HL-60 (cell line): Measurements from ENCODE around the gene PRR7.
A peak's percentile ranks its signal among the peaks of the same experiment; 100 is the strongest.

ENCODE experiments used
- DNase-seq, 2 experiments: peaks; one replicate each; pipeline ENCODE4 v3.0.0-alpha.2; 2010 to 2020; ENCODE audit warnings: low read depth in 1 of 2, low spot score in 1 of 2
- H3K27ac ChIP-seq: fragments of 250-450 bp; sonication (Bioruptor Pico); replicated peaks from 2 replicates; pipeline ENCODE4 v1.5.1; 2020; ENCODE audit warnings: mild to moderate bottlenecking, moderate library complexity
- H3K27me3 ChIP-seq: fragments of 250-450 bp; sonication (Bioruptor Pico); 2 replicates; pipeline ENCODE4 v1.5.1; 2021; ENCODE audit warnings: mild to moderate bottlenecking, moderate library complexity; ENCODE audit not compliant: insufficient read depth, poor library complexity, severe bottlenecking
- H3K4me3 ChIP-seq: replicated peaks from 2 replicates; pipeline ENCODE4 v1.5.1; 2011; ENCODE audit warnings: mild to moderate bottlenecking, control low read depth, low read length; ENCODE audit not compliant: insufficient read depth
- GABPA ChIP-seq: IDR thresholded peaks from 2 replicates; pipeline ENCODE4 v1.6.1; 2012; ENCODE audit warnings: low read depth
- POLR2AphosphoS5 ChIP-seq: IDR thresholded peaks from 2 replicates; pipeline ENCODE4 v1.6.1; 2012; ENCODE audit warnings: low read depth
- SPI1 ChIP-seq: IDR thresholded peaks from 2 replicates; pipeline ENCODE4 v1.6.1; 2012; ENCODE audit warnings: low read depth, mild to moderate bottlenecking, borderline replicate concordance
- long read RNA-seq: library from polyadenylated mRNA; unstranded; transcript quantifications from one replicate; pipeline ENCODE4 v2.0.0, GENCODE V29; 2020
- TF ChIP-seq, protein P1 (sequence below): IDR thresholded peaks from one replicate; pipeline ENCODE4 v1.5.1; 2011; ENCODE audit warnings: low read length, control low read depth, inconsistent platforms; ENCODE audit not compliant: insufficient read depth
- TF ChIP-seq, protein P2 (sequence below): IDR thresholded peaks from 2 replicates; pipeline ENCODE4 v1.6.1; 2012; ENCODE audit warnings: low read depth; ENCODE audit not compliant: insufficient replicate concordance

PRR7 gene, protein sequence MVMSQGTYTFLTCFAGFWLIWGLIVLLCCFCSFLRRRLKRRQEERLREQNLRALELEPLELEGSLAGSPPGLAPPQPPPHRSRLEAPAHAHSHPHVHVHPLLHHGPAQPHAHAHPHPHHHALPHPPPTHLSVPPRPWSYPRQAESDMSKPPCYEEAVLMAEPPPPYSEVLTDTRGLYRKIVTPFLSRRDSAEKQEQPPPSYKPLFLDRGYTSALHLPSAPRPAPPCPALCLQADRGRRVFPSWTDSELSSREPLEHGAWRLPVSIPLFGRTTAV
- long read RNA-seq, partial matches to known transcripts, result 7 of 7 reads
- long read RNA-seq, other reads (novel, unspliced or antisense), result 0 of 7 reads

- TF ChIP-seq, protein P1, sequence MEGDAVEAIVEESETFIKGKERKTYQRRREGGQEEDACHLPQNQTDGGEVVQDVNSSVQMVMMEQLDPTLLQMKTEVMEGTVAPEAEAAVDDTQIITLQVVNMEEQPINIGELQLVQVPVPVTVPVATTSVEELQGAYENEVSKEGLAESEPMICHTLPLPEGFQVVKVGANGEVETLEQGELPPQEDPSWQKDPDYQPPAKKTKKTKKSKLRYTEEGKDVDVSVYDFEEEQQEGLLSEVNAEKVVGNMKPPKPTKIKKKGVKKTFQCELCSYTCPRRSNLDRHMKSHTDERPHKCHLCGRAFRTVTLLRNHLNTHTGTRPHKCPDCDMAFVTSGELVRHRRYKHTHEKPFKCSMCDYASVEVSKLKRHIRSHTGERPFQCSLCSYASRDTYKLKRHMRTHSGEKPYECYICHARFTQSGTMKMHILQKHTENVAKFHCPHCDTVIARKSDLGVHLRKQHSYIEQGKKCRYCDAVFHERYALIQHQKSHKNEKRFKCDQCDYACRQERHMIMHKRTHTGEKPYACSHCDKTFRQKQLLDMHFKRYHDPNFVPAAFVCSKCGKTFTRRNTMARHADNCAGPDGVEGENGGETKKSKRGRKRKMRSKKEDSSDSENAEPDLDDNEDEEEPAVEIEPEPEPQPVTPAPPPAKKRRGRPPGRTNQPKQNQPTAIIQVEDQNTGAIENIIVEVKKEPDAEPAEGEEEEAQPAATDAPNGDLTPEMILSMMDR, result no peak
- TF ChIP-seq GABPA (no peak), POLR2AphosphoS5 (peak; percentile 99)
- DNase-seq, result peak; percentile 63 to 74
- Histone ChIP-seq H3K4me3 (peak within 1 kb of the TSS; percentile 41), H3K27ac (peak within 1 kb of the TSS; percentile 61), H3K27me3 (no peaks in the 10 kb centered on the region)
These were observed at the start of gene PRR7 for GRCh38 chr5:177446200-177447065. Gene PRR7 (plus strand): TSS chr5:177446814. CDS start chr5:177455068, 8,254 bp downstream.

GRCh38 chr5:177397875-177398390 lies 48.7 kb upstream of the PRR7 start:
- TF ChIP-seq POLR2AphosphoS5, result no peak
- TF ChIP-seq, protein P2, sequence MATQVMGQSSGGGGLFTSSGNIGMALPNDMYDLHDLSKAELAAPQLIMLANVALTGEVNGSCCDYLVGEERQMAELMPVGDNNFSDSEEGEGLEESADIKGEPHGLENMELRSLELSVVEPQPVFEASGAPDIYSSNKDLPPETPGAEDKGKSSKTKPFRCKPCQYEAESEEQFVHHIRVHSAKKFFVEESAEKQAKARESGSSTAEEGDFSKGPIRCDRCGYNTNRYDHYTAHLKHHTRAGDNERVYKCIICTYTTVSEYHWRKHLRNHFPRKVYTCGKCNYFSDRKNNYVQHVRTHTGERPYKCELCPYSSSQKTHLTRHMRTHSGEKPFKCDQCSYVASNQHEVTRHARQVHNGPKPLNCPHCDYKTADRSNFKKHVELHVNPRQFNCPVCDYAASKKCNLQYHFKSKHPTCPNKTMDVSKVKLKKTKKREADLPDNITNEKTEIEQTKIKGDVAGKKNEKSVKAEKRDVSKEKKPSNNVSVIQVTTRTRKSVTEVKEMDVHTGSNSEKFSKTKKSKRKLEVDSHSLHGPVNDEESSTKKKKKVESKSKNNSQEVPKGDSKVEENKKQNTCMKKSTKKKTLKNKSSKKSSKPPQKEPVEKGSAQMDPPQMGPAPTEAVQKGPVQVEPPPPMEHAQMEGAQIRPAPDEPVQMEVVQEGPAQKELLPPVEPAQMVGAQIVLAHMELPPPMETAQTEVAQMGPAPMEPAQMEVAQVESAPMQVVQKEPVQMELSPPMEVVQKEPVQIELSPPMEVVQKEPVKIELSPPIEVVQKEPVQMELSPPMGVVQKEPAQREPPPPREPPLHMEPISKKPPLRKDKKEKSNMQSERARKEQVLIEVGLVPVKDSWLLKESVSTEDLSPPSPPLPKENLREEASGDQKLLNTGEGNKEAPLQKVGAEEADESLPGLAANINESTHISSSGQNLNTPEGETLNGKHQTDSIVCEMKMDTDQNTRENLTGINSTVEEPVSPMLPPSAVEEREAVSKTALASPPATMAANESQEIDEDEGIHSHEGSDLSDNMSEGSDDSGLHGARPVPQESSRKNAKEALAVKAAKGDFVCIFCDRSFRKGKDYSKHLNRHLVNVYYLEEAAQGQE, result no peak
- no peak for TF ChIP-seq GABPA
- TF ChIP-seq, protein P1, result no peak
- TF ChIP-seq SPI1, result no peak
- H3K27ac ChIP-seq, result no peak overlapping the region
- H3K4me3 ChIP-seq, result no peak overlapping the region
- no peak for DNase-seq
- no peaks in the 10 kb centered on the region for H3K27me3 ChIP-seq

DNA sequence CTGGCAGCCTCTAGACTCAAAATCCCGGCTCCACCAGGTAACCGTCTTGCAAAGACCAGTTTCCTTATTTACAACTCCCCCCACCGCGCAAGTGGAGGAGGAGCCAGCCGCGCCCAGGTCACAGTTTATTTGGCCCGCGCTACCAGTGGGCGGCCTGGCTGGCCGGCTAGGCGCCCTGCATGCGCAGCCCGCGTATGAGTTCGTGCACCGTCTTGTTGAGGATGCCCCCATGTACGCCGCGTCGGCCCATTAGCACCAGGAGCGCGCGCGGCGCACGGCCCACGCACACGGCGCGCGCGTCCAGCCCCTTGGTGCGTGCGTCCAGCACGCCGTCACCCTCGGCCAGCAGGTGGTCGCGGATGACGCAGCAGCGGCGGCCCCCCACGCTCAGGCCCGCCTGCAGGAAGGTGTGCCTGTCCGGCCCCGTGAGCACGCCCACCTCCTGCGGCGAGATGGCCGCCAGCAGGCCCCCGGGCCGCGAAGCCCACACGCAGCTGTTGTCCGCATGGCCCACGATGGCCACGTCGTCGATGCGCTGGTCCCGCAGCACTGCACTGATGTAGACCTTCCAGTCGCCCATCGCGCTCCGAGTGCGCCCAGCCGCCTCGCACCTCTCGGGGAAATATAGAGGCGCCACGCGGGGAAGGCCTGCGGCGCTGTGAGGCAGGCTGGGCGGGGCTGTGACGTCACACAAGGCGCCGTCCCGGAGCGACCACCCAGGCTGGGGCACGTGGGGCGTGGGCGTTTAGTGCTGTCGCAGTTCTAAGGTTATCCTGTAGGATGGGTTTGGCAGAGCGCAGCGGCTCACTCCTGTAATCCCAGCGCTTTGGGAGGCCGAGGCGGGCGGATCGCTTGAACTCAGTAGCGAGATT lies 46.4 kb upstream of the PRR7 start, which contains the start of gene PFN3:
Gene PFN3, minus strand, starts transcription at position 665 of the 872 bp plus-strand sequence. Its CDS starts 85 bp downstream, at position 580.
- no peak for DNase-seq
- H3K27me3 ChIP-seq, result no peaks in the 10 kb centered on the region
- TF ChIP-seq SPI1 (no peak), GABPA (no peak), POLR2AphosphoS5 (no peak)
- TF ChIP-seq, protein P1, result no peak
- TF ChIP-seq, protein P2, result no peak
- H3K27ac ChIP-seq, result no peak within 1 kb of the TSS
- H3K4me3 ChIP-seq, result no peak within 1 kb of the TSS
